Stimulated activated naive CD8-positive, alpha-beta T cell treated with anti-CD3 and anti-CD28 coated beads, Interleukin-15, Interleukin-2, amounts not matched to agents 100 ng/mL and 50 ng/mL, for 24 hours (primary cell): ENCODE measurements around the gene AARSD1.
"Not testable (repeated sequence)": the region's sequence is repeated elsewhere in the genome, so short reads cannot be mapped to it uniquely, and the experiment has no call there.

ENCODE experiments used
- H3K27ac Mint-ChIP-seq: one replicate; pipeline ENCODE4 v1.8.0; 2021; ENCODE audit warnings: mild to moderate bottlenecking, mixed read lengths
- H3K27me3 Mint-ChIP-seq: one replicate; pipeline ENCODE4 v1.8.0; 2021; ENCODE audit warnings: mixed read lengths
- H3K36me3 Mint-ChIP-seq: one replicate; pipeline ENCODE4 v1.8.0; 2021; ENCODE audit warnings: low read depth, mixed read lengths
- H3K4me1 Mint-ChIP-seq: one replicate; pipeline ENCODE4 v1.8.0; 2021; ENCODE audit warnings: low read depth, mixed read lengths
- H3K4me3 Mint-ChIP-seq: one replicate; pipeline ENCODE4 v1.8.0; 2021; ENCODE audit warnings: mild to moderate bottlenecking, mixed read lengths
- H3K9me3 Mint-ChIP-seq: one replicate; pipeline ENCODE4 v1.8.0; 2021; ENCODE audit warnings: mixed read lengths

AARSD1 gene

DNA sequence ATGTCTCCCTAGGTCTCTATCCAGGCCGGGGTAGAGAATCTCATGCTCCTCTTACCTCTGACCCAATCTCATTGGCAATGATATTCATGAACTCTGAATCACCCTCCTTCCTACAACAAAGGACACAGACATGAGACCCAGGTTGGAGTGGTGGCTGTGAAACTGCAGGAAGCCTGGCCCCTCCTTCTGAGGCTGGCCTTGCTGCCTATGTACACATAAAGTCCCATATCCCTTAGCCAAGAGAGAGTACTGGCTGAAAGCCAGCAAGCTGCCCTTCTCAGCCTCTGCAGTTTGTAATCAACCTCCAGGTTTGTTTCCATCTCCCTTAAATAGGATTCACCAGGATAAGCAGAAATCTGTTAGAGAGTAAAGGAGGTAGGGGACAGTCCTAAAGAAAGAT lies 10.6 kb downstream of the AARSD1 start:
- no peak overlapping the region for H3K27ac Mint-ChIP-seq
- H3K4me3 Mint-ChIP-seq, result no peak overlapping the region
- H3K9me3 Mint-ChIP-seq, result no peaks in the 10 kb centered on the region
- no peaks in the 10 kb centered on the region for H3K4me1 Mint-ChIP-seq
- peaks cover 66% of the 10 kb centered on the region for H3K36me3 Mint-ChIP-seq
- no peaks in the 10 kb centered on the region for H3K27me3 Mint-ChIP-seq

DNA sequence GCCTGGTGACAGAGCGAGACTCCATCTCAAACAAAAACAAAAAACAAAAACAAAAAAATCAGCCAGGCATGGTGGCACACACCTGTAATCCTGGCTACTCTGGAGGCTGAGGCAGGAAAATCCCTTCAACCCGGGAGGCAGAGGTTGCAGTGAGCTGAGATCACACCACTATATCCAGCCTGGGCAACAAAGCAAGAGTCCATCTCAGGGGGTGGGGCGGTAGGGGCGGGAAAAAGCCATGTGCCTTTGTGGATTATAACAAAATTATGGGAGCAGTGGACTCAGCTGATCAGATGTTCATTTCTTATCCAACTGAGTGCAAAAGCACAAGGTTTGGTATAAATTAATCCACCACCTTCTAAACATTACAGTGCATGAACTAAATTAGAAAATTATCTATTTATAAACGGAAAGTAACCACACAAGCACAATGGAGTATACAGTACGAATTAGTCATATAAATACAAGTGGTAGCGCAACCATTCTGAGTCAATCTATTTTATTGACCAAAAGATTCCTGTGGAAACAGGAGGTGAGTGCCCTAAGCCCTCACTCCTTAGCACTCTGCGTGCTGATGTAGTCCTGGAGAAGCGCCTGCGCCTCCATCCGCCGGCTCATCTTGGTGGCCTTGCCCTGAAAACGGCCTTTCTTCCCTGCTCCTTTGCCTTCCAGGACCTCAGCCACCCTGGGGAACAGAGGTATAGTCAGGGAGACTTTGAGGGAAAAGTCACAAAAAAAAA lies 14.0 kb downstream of the AARSD1 start:
- Mint-ChIP-seq H3K9me3 (no peaks in the 10 kb centered on the region), H3K4me1 (no peaks in the 10 kb centered on the region), H3K4me3 (no peak overlapping the region), H3K36me3 (peaks cover 51% of the 10 kb centered on the region), H3K27ac (no peak overlapping the region), H3K27me3 (no peaks in the 10 kb centered on the region)

DNA sequence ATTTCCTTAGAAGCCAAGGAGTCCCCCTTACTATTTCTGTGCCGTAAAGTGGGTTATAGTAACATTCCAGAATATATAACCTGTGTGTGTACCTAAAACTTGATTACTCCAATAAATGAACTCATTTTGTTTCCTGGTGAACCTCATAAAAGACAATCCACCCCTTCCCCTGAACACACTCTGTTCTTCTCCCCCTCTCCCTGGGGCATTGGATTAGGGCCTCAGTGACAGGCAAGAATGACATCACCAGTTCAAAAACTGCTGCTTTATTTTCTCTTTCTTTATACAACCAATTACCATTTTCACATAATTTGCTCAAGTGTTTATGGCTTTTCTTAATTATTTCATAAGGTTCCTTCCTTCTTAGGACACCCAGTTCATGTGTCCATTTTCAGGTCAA lies 17.4 kb downstream of the AARSD1 start:
- H3K36me3 Mint-ChIP-seq, result peaks cover 27% of the 10 kb centered on the region
- H3K27me3 Mint-ChIP-seq, result no peaks in the 10 kb centered on the region
- no peaks in the 10 kb centered on the region for H3K4me1 Mint-ChIP-seq
- no peak overlapping the region for H3K4me3 Mint-ChIP-seq
- H3K9me3 Mint-ChIP-seq, result no peaks in the 10 kb centered on the region
- H3K27ac Mint-ChIP-seq, result no peak overlapping the region

DNA sequence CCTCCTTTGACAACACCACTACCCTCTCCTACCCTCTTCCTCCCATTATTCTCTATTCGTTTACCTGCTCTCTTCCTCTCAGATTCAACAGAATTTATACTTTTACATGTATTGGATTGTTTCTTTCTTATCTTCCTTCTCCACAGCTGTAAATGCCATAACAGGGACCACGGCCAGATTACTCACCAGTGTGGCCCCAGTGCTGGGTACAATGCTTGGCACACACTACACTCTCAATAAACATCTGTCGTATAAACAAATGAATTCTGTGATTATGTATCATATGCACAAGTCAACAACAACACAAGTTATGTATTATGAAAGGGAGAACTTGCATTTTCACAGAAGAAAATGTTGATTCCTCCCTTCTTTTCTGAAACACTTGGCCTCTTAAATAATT lies 20.0 kb downstream of the AARSD1 start:
- H3K27ac Mint-ChIP-seq, result no peak overlapping the region
- H3K36me3 Mint-ChIP-seq, result peaks cover 7% of the 10 kb centered on the region
- no peaks in the 10 kb centered on the region for H3K9me3 Mint-ChIP-seq
- H3K4me1 Mint-ChIP-seq, result no peaks in the 10 kb centered on the region
- H3K27me3 Mint-ChIP-seq, result peaks cover 3% of the 10 kb centered on the region
- H3K4me3 Mint-ChIP-seq, result no peak overlapping the region

DNA sequence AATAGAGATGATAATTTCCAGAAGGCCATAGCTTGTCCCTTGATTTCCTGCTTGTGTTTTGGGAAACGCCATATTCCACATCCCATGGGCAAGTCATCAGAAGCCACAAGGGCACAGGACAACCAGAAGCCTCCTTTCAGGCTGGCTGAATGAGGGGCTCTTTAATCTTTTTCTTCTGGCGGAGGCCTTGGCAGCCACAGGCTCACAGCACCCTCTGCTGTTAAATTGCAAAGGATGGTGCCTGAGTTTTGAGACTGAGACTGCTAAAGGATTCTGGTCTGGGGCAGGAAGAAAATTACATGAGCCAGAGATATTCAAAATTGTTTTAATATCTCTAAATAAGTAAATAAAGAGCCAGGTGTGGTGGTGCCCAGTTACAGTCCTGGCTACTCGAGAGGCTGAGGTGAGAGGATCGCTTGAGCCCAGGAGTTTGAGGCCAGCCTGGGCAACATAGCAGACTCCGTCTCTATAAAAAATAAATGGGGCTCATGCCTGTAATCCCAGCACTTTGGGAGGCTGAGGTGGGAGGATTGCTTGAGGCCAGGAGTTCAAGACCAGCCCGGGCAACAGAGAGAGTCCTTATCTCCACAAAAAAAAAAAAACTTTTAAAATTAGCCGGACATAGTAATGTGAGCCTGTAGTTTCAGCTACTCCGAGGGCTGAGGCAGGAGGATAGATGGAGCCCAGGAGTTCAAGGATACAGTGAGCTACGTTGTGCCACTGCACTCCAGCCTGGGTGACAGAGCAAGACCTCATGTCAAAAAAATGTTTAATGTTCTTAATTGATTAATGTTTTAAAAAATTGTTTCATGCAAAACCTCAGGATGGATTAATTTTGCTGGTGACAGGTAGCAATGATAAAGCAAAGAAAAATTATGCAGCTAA lies 26.3 kb downstream of the AARSD1 start:
- Mint-ChIP-seq H3K9me3 (no peaks in the 10 kb centered on the region), H3K27me3 (peaks cover 8% of the 10 kb centered on the region), H3K36me3 (no peaks in the 10 kb centered on the region), H3K4me3 (no peak overlapping the region), H3K4me1 (no peaks in the 10 kb centered on the region), H3K27ac (no peak overlapping the region)

DNA sequence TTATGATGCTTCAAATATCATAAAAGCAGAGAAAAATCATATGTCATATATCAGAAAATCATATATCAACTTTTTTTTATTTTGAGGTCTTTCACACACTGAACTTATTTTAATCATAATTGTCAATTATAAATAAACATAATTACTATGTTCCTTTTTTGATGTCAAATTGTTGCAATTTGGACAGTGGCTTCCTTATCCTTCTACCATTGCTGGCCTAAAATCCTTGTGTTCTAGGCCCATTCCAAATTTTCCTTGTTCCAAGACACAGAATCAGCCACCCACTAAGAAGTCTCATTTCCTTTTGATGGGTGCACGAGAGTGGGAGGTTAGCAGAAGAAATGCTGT lies 34.8 kb downstream of the AARSD1 start:
- Mint-ChIP-seq H3K4me3 (no peak overlapping the region), H3K9me3 (no peaks in the 10 kb centered on the region), H3K36me3 (no peaks in the 10 kb centered on the region), H3K4me1 (peaks cover 14% of the 10 kb centered on the region), H3K27ac (no peak overlapping the region), H3K27me3 (peaks cover 7% of the 10 kb centered on the region)

DNA sequence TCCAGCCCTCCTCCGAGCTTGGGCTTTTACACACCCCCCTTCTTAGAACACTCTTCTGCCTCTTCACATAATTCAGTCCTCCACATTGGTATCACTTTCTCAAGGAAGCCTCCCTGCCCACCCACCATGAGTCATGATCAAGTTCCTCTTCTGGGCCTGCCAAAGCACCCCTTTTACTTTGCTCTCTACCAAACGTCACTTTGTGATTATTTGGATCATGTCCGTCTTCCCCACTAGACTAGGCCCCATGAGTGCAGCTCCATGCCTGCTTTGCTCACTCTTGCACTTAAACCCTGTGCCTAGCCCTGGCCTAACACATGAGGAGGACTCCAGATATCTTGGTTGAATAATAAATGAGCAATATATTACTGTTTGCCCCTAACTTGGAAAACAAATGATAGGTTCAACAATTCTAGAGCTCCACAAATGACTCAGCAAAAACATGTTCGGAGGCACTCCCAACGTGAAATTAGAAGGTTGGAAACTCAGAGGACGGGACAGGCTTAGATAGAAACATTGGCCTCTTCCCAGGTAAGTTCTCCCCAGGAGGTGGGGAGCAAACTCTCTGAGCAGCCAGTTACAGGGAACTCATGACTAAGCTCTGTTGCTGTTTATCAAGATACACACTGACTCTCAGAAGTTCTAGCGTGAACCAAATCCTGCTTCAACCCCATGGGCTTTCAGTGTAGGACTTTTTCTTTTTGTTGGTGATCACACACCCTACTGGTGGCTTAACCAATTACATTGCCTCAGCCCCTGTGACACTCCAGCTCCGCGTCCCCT lies 35.3 kb downstream of the AARSD1 start:
- peaks cover 4% of the 10 kb centered on the region for H3K27me3 Mint-ChIP-seq
- H3K4me1 Mint-ChIP-seq, result peaks cover 14% of the 10 kb centered on the region
- no peaks in the 10 kb centered on the region for H3K36me3 Mint-ChIP-seq
- peak overlapping the region; percentile 69 for H3K27ac Mint-ChIP-seq
- H3K9me3 Mint-ChIP-seq, result no peaks in the 10 kb centered on the region
- no peak overlapping the region for H3K4me3 Mint-ChIP-seq

DNA sequence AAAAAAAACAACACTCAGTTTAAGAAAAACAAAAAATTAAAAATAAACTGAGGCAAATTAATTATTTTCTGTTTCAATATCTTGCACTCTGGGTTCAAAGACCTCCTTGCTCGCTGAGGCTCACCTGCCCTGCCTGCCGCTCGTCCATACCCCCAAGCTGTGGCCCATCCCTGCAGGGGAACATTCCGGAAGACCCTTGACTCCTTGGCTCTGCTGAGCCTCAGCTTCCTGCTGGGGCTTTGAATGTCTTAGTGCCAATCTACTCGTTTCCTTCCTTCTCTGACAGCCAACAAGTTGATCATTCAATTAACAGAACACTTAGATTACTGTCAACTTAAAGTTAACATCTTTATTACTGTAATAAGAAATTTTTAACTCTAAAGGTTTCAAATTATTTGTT lies 39.4 kb downstream of the AARSD1 start:
- Mint-ChIP-seq H3K9me3 (no peaks in the 10 kb centered on the region), H3K27me3 (peaks cover 14% of the 10 kb centered on the region), H3K27ac (no peak overlapping the region), H3K36me3 (no peaks in the 10 kb centered on the region), H3K4me1 (peaks cover 14% of the 10 kb centered on the region), H3K4me3 (no peak overlapping the region)

DNA sequence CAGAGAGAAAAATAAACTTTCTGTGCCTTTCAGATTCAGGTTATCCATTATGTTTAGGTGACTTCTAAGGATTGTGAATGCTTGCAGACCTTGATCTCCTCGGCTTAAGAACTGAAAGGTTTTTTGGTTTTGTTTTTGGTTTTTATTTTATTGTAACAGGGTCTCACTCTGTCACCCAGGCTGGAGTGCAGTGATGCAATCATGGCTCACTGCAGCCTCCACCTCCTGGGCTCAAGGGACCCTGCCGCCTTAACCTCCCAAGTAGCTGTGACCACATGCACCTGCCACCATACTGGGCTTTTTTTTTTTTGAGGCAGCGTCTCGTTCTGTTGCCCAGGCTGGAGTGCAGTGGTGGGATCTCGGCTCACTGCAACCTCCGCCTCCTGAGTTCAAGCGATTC lies 40.8 kb downstream of the AARSD1 start:
- H3K4me1 Mint-ChIP-seq, H3K4me3 Mint-ChIP-seq, H3K36me3 Mint-ChIP-seq, H3K27ac Mint-ChIP-seq, H3K9me3 Mint-ChIP-seq: not testable (repeated sequence)
- peaks cover 14% of the 10 kb centered on the region for H3K27me3 Mint-ChIP-seq

DNA sequence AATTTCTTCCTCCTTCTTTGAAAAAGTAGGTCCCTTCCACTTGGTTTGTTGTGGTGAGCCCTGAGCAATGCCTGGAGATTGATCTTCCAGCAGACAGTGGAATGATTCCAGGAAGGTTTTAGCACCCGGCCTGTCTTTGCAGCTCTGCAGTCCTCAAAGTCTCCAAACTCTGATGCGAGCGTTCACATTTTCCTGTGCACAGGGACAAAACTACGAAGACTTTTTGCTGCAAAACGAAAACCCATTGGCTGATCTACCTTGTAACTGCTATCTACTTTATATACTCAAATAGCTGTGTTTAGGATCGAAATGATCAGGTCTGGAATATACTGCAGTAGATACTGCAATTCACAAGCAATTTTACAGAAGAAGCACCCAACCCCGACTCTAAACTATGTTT lies 42.0 kb downstream of the AARSD1 start:
- H3K9me3 Mint-ChIP-seq, result no peaks in the 10 kb centered on the region
- no peak overlapping the region for H3K27ac Mint-ChIP-seq
- no peak overlapping the region for H3K4me3 Mint-ChIP-seq
- no peaks in the 10 kb centered on the region for H3K36me3 Mint-ChIP-seq
- H3K4me1 Mint-ChIP-seq, result peaks cover 3% of the 10 kb centered on the region
- peaks cover 14% of the 10 kb centered on the region for H3K27me3 Mint-ChIP-seq

DNA sequence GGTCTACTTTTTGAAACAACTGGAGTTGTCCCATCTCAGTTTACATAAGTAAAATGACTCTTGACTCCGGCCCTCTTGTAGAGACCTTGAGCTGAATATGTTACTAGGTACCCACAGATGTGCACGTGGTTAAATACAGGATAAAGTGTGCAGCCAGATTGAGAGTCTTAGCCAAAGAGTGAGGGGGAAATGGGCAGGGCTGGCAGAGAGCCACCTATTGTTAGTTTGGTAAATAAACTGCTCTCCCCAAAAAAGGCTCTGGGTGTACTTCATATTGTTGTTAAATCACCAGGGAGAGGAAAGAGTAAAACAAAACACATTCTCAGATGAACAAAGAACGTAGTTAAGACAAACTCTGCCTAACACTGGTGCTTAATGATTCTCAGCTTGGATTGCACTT lies 43.3 kb downstream of the AARSD1 start:
- Mint-ChIP-seq H3K4me1 (peaks cover 3% of the 10 kb centered on the region), H3K36me3 (no peaks in the 10 kb centered on the region), H3K4me3 (no peak overlapping the region), H3K9me3 (no peaks in the 10 kb centered on the region), H3K27me3 (peaks cover 12% of the 10 kb centered on the region), H3K27ac (no peak overlapping the region)

DNA sequence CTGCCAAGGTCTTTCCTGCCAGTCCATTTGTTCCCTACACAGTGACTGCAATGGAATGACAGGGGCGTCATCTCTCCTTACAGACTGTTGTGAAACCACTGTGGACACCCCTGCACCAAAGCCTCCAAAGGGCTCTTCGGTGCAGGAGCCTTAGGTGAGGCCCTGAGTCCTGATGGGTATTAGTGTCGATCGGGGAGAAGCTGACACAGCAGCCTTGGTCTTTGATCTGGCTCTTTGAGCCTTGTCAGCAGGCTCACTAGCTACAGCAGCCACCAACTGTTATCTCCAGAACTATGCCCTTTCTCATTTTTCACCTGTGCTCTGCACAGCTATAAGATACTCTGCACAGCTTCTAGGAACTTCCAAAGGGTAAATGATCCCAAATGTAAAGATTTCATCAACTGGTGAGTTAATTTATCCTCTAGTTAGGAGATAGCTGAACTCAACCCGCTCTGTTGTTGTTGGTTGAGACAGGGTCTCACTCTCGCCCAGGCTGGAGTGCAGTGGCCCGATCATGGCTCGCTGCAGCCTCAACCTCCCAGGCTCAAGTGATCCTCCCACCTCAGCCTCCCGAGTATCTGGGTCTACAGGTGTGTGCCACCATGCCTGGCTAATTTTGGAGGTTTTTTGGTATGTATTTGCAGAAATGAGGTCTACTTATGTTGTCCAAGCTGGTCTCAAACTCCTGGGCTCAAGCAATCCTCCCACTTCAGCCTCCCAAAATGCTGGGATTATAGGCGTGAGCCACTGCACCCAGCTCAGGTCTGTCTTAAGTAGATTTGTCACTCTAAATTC lies 44.0 kb downstream of the AARSD1 start:
- peaks cover 3% of the 10 kb centered on the region for H3K4me1 Mint-ChIP-seq
- no peak overlapping the region for H3K27ac Mint-ChIP-seq
- peaks cover 12% of the 10 kb centered on the region for H3K27me3 Mint-ChIP-seq
- no peaks in the 10 kb centered on the region for H3K36me3 Mint-ChIP-seq
- no peak overlapping the region for H3K4me3 Mint-ChIP-seq
- H3K9me3 Mint-ChIP-seq, result no peaks in the 10 kb centered on the region

DNA sequence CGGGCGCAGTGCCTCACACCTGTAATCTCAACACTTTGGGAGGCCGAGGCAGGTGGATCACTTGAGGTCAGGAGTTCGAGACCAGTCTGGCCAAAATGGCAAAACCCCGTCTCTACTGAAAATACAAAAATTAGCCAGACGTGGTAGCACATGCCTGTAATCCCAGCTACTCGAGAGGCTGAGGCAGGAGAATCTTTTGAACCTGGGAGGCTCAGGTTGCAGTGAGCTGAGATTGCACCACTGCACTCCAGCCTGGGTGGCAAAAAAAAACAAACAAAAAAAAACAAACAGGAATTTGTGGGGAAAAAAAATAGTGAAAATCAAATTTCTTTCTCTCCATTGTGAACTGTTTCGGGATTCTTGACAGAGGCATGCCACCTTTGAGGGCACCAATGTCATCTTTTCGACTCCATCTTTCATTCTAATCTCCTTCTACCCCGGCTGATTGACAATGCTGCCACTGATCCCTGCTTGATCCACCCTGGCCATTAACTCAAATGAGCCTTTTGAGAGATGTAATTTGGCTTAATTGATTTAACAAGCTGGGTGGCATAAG lies 44.7 kb downstream of the AARSD1 start:
- not testable (repeated sequence) for H3K36me3 Mint-ChIP-seq, H3K9me3 Mint-ChIP-seq, H3K27ac Mint-ChIP-seq, H3K4me1 Mint-ChIP-seq, H3K4me3 Mint-ChIP-seq
- H3K27me3 Mint-ChIP-seq, result peaks cover 12% of the 10 kb centered on the region

DNA sequence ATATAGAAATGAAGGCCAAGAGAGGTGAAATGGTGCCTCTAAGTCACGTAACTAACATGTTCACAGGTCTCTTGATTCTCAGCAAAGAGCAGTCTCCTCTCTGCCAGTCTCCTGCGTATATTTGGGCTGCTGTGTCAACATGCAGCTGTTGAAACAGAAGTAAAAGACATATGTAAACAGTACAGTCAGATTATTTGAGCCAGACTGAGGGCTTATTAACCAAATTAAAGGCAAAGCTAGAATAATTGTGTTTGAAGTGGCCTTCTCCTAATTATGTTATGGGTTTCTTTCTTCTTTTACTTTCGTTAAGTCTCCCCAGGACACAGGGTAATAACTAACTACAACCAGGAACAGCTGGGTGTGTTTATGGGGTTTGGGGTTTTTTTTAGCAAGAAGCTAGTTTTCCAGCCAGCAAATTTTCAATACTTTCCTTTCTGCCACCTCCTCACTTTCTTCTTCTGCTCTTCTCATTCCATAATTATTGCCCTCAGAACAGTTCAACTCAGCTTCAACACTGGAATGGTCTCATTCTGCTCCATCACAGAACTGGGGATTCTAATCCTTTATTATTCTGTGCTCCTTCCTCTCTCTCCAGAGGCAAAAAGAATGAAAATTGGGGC lies 45.2 kb downstream of the AARSD1 start:
- Mint-ChIP-seq H3K36me3 (no peaks in the 10 kb centered on the region), H3K27me3 (peaks cover 12% of the 10 kb centered on the region), H3K4me1 (no peaks in the 10 kb centered on the region), H3K27ac (no peak overlapping the region), H3K9me3 (no peaks in the 10 kb centered on the region), H3K4me3 (no peak overlapping the region)
